ENCODE data around the gene MEMO1.
"Not testable (repeated sequence)": the region's sequence is repeated elsewhere in the genome, so short reads cannot be mapped to it uniquely, and the experiment has no call there.

The MEMO1 gene

GRCh38 chr2:31920962-31921361 lies 89.8 kb downstream of the MEMO1 start:
- Histone ChIP-seq H3K4me1 (no peaks in the 10 kb centered on the region), H3K27ac (no peak overlapping the region), H3K27me3 (ENCODE audit: control insufficient read depth, insufficient read depth, low read length) (no peaks in the 10 kb centered on the region), H3K79me2 (no peaks in the 10 kb centered on the region), H3K4me3 (ENCODE audit: low read depth, low read length) (no peak overlapping the region), H3K9me3 (ENCODE audit: control insufficient read depth, low read length) (no peaks in the 10 kb centered on the region), H3K4me2 (ENCODE audit: low read length) (no peak overlapping the region), H2AFZ (no peak overlapping the region), H3K9ac (no peak overlapping the region), H3K36me3 (ENCODE audit: control insufficient read depth, insufficient read depth, low read length) (no peaks in the 10 kb centered on the region)
- TF ChIP-seq CTCF (IDR thresholded peaks at IDR 0.05) = no peak

- H2AFZ ChIP-seq = no peak overlapping the region
- H3K79me2 ChIP-seq = no peaks in the 10 kb centered on the region
Measured at GRCh38 chr2:31919499-31919898, 91.3 kb downstream of the MEMO1 start.

DNA sequence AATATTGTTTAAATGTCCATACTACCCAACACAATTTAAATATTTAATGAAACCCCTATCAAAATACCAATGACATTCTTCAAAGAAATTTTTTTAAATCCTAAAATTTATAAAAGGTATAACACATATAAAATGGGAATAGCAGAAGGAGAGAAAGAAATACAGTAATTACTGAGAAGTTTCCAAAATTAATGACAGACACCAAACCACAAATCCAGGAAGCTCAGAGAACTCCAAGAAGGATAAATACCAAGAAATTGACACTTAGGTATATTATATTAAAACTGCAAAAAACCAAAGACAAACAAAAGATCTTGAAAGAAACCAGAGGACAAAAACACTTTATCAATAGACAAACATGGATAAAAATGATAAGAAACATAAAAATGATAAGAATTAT lies 101.1 kb downstream of the MEMO1 start:
- Histone ChIP-seq H3K27me3 (ENCODE audit: control insufficient read depth, insufficient read depth, low read length) (no peaks in the 10 kb centered on the region), H3K27ac (no peak overlapping the region), H3K9me3 (ENCODE audit: control insufficient read depth, low read length) (no peaks in the 10 kb centered on the region), H3K36me3 (ENCODE audit: control insufficient read depth, insufficient read depth, low read length) (no peaks in the 10 kb centered on the region), H3K4me1 (no peaks in the 10 kb centered on the region), H3K9ac (no peak overlapping the region), H2AFZ (no peak overlapping the region), H3K4me3 (ENCODE audit: low read depth, low read length) (no peak overlapping the region), H3K79me2 (no peaks in the 10 kb centered on the region), H3K4me2 (ENCODE audit: low read length) (no peak overlapping the region)
- no peak for TF ChIP-seq CTCF (IDR thresholded peaks at IDR 0.05)

More at GRCh38 chr2:31919499-31919898, 91.3 kb downstream of the MEMO1 start:
- H3K27me3 ChIP-seq (ENCODE audit: control insufficient read depth, insufficient read depth, low read length) = no peaks in the 10 kb centered on the region
- no peak overlapping the region for H3K4me3 ChIP-seq (ENCODE audit: low read depth, low read length)
- no peaks in the 10 kb centered on the region for H3K9me3 ChIP-seq (ENCODE audit: control insufficient read depth, low read length)
- TF ChIP-seq CTCF (IDR thresholded peaks at IDR 0.05) = no peak
- H3K27ac ChIP-seq = no peak overlapping the region
- H3K4me1 ChIP-seq = no peaks in the 10 kb centered on the region
- H3K36me3 ChIP-seq (ENCODE audit: control insufficient read depth, insufficient read depth, low read length) = no peaks in the 10 kb centered on the region
- no peak overlapping the region for H3K4me2 ChIP-seq (ENCODE audit: low read length)
- H3K9ac ChIP-seq = no peak overlapping the region

GRCh38 chr2:31907491-31907890 lies 103.3 kb downstream of the MEMO1 start:
- H3K79me2 ChIP-seq; H3K4me3 ChIP-seq (ENCODE audit: low read depth, low read length); H3K9me3 ChIP-seq (ENCODE audit: control insufficient read depth, low read length); H3K4me1 ChIP-seq; H3K9ac ChIP-seq; H3K36me3 ChIP-seq (ENCODE audit: control insufficient read depth, insufficient read depth, low read length); H2AFZ ChIP-seq; H3K4me2 ChIP-seq (ENCODE audit: low read length); H3K27me3 ChIP-seq (ENCODE audit: control insufficient read depth, insufficient read depth, low read length); H3K27ac ChIP-seq: not testable (repeated sequence)

DNA sequence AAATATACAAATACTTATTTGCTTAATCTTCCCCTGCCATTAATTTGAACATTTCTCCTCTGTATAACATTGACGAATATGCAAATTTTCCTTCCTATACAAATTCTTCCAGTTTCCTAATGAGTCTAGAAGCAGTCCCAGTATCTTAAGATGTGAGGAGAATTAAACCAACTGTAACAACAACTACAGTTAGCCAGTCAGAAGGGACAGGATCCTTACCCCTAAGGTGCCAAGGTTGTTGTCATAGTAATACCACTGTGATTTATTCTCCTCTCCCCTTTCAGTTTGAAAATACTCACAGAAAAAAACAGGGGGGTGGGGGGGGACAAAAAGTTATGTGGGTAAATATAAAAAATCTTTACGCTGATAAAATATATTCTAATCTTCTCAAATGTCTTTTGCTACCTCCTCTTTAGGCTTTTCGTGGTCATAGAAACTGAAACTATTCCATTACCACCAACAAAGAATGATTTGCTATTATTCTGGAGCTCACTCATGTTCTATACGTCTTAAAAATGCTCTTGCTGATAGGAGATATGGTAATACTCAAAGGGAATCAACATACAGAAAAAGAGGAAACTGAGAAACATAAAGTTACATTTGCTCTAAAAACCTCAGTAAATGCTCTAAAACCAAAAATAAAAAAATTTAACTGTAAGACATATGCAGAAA lies 107.6 kb downstream of the MEMO1 start:
- Histone ChIP-seq H3K36me3 (ENCODE audit: control insufficient read depth, insufficient read depth, low read length) (no peaks in the 10 kb centered on the region), H3K4me2 (ENCODE audit: low read length) (no peak overlapping the region), H3K9ac (no peak overlapping the region), H3K9me3 (ENCODE audit: control insufficient read depth, low read length) (no peaks in the 10 kb centered on the region), H2AFZ (no peak overlapping the region), H3K4me1 (no peaks in the 10 kb centered on the region), H3K27ac (no peak overlapping the region), H3K4me3 (ENCODE audit: low read depth, low read length) (no peak overlapping the region), H3K27me3 (ENCODE audit: control insufficient read depth, insufficient read depth, low read length) (no peaks in the 10 kb centered on the region), H3K79me2 (no peaks in the 10 kb centered on the region)
- no peak for TF ChIP-seq CTCF (IDR thresholded peaks at IDR 0.05)

Measured in parathyroid adenoma (tissue), 2 donors.